Activated B cell treated with CpG ODN at 0.5 μM for 24 hours (primary cell): ENCODE results near the gene WDR47. TPM values are rescaled to one million over a fixed set of nuclear protein-coding genes. Genes with fewer than 3 reads are reported as not detected.
"Not testable (repeated sequence)": the region's sequence is repeated elsewhere in the genome, so short reads cannot be mapped to it uniquely, and the experiment has no call there.

Source experiments
- ATAC-seq: fragments of 200-7000 bp; cut with Tn5 transposase; one replicate; pipeline ENCODE4 v1.10.0; 2021; ENCODE audit warnings: low read depth, mild to moderate bottlenecking, moderate library complexity
- CTCF ChIA-PET: fragments of 350-600 bp; sonication (Branson Sonifier 250); formaldehyde crosslinking; loops from one replicate; lab custom pipeline; 2021; ENCODE audit warnings: antibody characterized with exemption; lab: Charles Lee
- POLR2A ChIA-PET: fragments of 350-600 bp; sonication (Branson Sonifier 250); formaldehyde crosslinking; loops from one replicate; lab custom pipeline; 2021; ENCODE audit warnings: antibody characterized with exemption; lab: Charles Lee
- DNase-seq: peaks from one replicate; pipeline ENCODE4 v3.0.0; 2022
- H3K27ac Mint-ChIP-seq: one replicate; pipeline ENCODE4 v1.8.0; 2020; ENCODE audit warnings: mixed read lengths
- H3K27me3 Mint-ChIP-seq: one replicate; pipeline ENCODE4 v1.8.0; 2021; ENCODE audit warnings: mixed read lengths
- H3K36me3 Mint-ChIP-seq: one replicate; pipeline ENCODE4 v1.8.0; 2021; ENCODE audit warnings: low read depth, mixed read lengths
- H3K4me1 Mint-ChIP-seq: one replicate; pipeline ENCODE4 v1.8.0; 2021; ENCODE audit warnings: mixed read lengths
- H3K4me3 Mint-ChIP-seq: one replicate; pipeline ENCODE4 v1.8.0; 2020; ENCODE audit warnings: mild to moderate bottlenecking, mixed read lengths
- H3K9me3 Mint-ChIP-seq: one replicate; pipeline ENCODE4 v1.8.0; 2020; ENCODE audit warnings: mixed read lengths
- CTCF ChIP-seq: fragments of 200-600 bp; IDR thresholded peaks from one replicate; pipeline ENCODE4 v1.8.0; 2022; ENCODE audit warnings: antibody characterized with exemption, mild to moderate bottlenecking
- intact Hi-C: fragments of 100-400 bp; cut with micrococcal nuclease; formaldehyde crosslinking; loops from one replicate; pipeline ENCODE4 v1.15.1; 2024
- total RNA-seq: library from RNA; stranded (reverse); gene quantifications from 2 replicates; pipeline ENCODE4 v1.2.3, GENCODE V29; 2022

The WDR47 gene
- total RNA-seq, 1 donor from 2014 or later: 10.9 TPM

- Mint-ChIP-seq H3K27me3 (no peaks in the 10 kb centered on the region), H3K36me3 (peaks cover 13% of the 10 kb centered on the region), H3K4me3 (no peak overlapping the region), H3K27ac (no peak overlapping the region), H3K9me3 (no peaks in the 10 kb centered on the region), H3K4me1 (no peaks in the 10 kb centered on the region)
- ChIA-PET CTCF (no interaction called here), POLR2A (no interaction called here)
- no peak for TF ChIP-seq CTCF
- no peak for DNase-seq
- no peak for ATAC-seq
- intact Hi-C loops: no loop called here
Measured at GRCh38 chr1:109059026-109059425, 17.1 kb upstream of the WDR47 start.

- Mint-ChIP-seq H3K36me3 (no peaks in the 10 kb centered on the region), H3K27me3 (no peaks in the 10 kb centered on the region), H3K4me1 (no peaks in the 10 kb centered on the region), H3K9me3 (no peaks in the 10 kb centered on the region), H3K4me3 (no peak overlapping the region), H3K27ac (no peak overlapping the region)
- intact Hi-C loops: no loop called here
- ChIA-PET POLR2A (no interaction called here), CTCF (no interaction called here)
- no peak for ATAC-seq
- no peak for DNase-seq
- TF ChIP-seq CTCF: no peak
Measured at GRCh38 chr1:109056064-109056463, 14.2 kb upstream of the WDR47 start.

- H3K4me1 Mint-ChIP-seq, DNase-seq, H3K4me3 Mint-ChIP-seq, H3K27me3 Mint-ChIP-seq, CTCF ChIA-PET, POLR2A ChIA-PET, ATAC-seq, H3K9me3 Mint-ChIP-seq, H3K36me3 Mint-ChIP-seq, intact Hi-C loops, H3K27ac Mint-ChIP-seq: not testable (repeated sequence)
Measured at GRCh38 chr1:109052145-109052544, 10.2 kb upstream of the WDR47 start.

GRCh38 chr1:109050228-109050995, 8.5 kb upstream of the WDR47 start:
- H3K4me1 Mint-ChIP-seq: no peaks in the 10 kb centered on the region
- H3K27ac Mint-ChIP-seq: no peak overlapping the region
- intact Hi-C loops: no loop called here
- no peak overlapping the region for H3K4me3 Mint-ChIP-seq
- ChIA-PET CTCF (no interaction called here), POLR2A (interaction anchor here (0.9 kb wide), 1 partner anchor 8 kb away, joined by 3 read pairs; the partner anchor contains the start of gene WDR47)
- no peak for TF ChIP-seq CTCF
- H3K9me3 Mint-ChIP-seq: no peaks in the 10 kb centered on the region
- H3K36me3 Mint-ChIP-seq: no peaks in the 10 kb centered on the region
- no peak for DNase-seq
- no peaks in the 10 kb centered on the region for H3K27me3 Mint-ChIP-seq
- no peak for ATAC-seq

GRCh38 chr1:109048335-109048734, 6.4 kb upstream of the WDR47 start:
- DNase-seq (no peak), ATAC-seq (no peak)
- no peaks in the 10 kb centered on the region for H3K27me3 Mint-ChIP-seq
- H3K4me1 Mint-ChIP-seq: no peaks in the 10 kb centered on the region
- no peak overlapping the region for H3K27ac Mint-ChIP-seq
- ChIA-PET POLR2A (interaction anchor here (0.6 kb wide), 1 partner anchor 824 kb away, joined by 3 read pairs; no protein-coding TSS in a partner anchor), CTCF (no interaction called here)
- H3K36me3 Mint-ChIP-seq: no peaks in the 10 kb centered on the region
- no peak overlapping the region for H3K4me3 Mint-ChIP-seq
- TF ChIP-seq CTCF: no peak
- H3K9me3 Mint-ChIP-seq: no peaks in the 10 kb centered on the region
- intact Hi-C loops: no loop called here
